Subcutaneous adipose tissue (tissue), 4 donors: Measurements from ENCODE around the gene DOCK4. TPM values are rescaled to one million over a fixed set of nuclear protein-coding genes. Genes with fewer than 3 reads are reported as not detected.

ENCODE experiments used
- total RNA-seq, 4 donors: library from RNA; depleted of rRNA; stranded (reverse); fragments of >200 nt; gene quantifications; one replicate each; pipeline ENCODE4 v1.1.0, GENCODE V29; 2016
- TF ChIP-seq, protein P1 (sequence below): fragments of 450-650 bp; IDR thresholded peaks from one replicate; pipeline ENCODE4 v1.5.1; 2016; ENCODE audit warnings: low read depth, mild to moderate bottlenecking, control low read depth, antibody characterized with exemption, moderate library complexity

The DOCK4 gene
- total RNA-seq, 4 donors from 2014 or later = 44.3 to 59.3 (median 52.5) TPM

DNA sequence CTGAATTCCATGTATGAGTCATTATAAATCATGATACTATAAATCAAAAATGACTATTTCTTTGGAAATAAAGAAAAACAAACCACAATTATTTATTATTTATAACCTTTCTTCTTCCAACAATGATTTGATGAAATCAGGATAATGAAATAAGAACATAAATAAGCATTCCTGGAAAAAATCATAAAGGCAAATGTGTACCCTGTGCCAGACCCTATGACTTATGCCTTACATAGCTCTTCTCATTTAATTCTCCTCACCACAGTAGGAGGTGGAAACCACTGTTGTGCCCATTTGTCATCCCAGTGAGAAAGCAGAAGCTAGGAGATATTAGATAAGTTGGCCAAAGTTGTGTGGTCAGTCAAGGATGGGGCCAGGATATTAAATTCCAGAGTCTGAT is 255.1 kb downstream of the DOCK4 start:
- TF ChIP-seq, protein P1, sequence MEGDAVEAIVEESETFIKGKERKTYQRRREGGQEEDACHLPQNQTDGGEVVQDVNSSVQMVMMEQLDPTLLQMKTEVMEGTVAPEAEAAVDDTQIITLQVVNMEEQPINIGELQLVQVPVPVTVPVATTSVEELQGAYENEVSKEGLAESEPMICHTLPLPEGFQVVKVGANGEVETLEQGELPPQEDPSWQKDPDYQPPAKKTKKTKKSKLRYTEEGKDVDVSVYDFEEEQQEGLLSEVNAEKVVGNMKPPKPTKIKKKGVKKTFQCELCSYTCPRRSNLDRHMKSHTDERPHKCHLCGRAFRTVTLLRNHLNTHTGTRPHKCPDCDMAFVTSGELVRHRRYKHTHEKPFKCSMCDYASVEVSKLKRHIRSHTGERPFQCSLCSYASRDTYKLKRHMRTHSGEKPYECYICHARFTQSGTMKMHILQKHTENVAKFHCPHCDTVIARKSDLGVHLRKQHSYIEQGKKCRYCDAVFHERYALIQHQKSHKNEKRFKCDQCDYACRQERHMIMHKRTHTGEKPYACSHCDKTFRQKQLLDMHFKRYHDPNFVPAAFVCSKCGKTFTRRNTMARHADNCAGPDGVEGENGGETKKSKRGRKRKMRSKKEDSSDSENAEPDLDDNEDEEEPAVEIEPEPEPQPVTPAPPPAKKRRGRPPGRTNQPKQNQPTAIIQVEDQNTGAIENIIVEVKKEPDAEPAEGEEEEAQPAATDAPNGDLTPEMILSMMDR = no peak

DNA sequence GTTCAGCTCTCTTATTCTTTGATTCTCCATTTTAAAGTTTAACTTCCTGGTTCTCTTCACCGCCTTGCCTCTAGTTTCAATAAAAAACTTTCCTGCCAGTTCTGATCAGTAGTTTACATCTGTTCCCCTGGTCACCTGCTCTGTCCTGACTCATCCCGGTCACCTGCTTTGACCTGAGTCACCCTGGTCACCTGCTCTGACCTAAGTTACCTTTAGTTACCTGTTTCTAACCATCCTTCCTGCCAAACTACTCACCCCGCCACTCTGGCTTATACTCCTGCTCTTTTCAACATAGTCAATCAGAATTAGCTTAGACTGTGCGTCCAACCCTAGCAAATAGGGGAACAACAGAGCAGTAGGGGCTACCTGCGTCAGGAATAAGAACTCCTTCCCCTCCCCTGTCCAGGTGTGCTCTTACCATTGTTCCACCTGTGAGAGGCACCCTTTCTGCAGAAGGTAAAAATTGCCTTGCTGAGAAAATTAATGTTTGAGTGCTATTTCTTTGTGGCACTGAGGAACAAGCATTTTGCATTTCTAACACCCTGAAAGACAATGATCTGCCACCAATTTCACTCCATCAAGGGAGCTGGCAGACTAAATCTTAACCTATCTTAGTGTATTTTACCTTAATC is 263.6 kb downstream of the DOCK4 start:
- TF ChIP-seq, protein P1 = no peak

GRCh38 chr7:111937163-111937562 is 269.0 kb downstream of the DOCK4 start:
- TF ChIP-seq, protein P1 = no peak

- TF ChIP-seq, protein P1 = no peak
Observed at GRCh38 chr7:111933609-111934008, 272.6 kb downstream of the DOCK4 start.

- TF ChIP-seq, protein P1 = no peak
Observed at GRCh38 chr7:111931958-111932357, 274.2 kb downstream of the DOCK4 start.

GRCh38 chr7:111931016-111931517 is 275.1 kb downstream of the DOCK4 start:
- TF ChIP-seq, protein P1 = no peak

GRCh38 chr7:111929264-111929663 is 276.9 kb downstream of the DOCK4 start:
- TF ChIP-seq, protein P1 = no peak
